GM19240 (cell line): ENCODE measurements around the gene ZFPM1.
"Not testable (repeated sequence)": the region's sequence is repeated elsewhere in the genome, so short reads cannot be mapped to it uniquely, and the experiment has no call there.

Experiments used
- DNase-seq: peaks from one replicate; pipeline ENCODE4 v3.0.0; 2011; ENCODE audit warnings: low spot score; ENCODE audit not compliant: insufficient read length

The ZFPM1 gene

DNA sequence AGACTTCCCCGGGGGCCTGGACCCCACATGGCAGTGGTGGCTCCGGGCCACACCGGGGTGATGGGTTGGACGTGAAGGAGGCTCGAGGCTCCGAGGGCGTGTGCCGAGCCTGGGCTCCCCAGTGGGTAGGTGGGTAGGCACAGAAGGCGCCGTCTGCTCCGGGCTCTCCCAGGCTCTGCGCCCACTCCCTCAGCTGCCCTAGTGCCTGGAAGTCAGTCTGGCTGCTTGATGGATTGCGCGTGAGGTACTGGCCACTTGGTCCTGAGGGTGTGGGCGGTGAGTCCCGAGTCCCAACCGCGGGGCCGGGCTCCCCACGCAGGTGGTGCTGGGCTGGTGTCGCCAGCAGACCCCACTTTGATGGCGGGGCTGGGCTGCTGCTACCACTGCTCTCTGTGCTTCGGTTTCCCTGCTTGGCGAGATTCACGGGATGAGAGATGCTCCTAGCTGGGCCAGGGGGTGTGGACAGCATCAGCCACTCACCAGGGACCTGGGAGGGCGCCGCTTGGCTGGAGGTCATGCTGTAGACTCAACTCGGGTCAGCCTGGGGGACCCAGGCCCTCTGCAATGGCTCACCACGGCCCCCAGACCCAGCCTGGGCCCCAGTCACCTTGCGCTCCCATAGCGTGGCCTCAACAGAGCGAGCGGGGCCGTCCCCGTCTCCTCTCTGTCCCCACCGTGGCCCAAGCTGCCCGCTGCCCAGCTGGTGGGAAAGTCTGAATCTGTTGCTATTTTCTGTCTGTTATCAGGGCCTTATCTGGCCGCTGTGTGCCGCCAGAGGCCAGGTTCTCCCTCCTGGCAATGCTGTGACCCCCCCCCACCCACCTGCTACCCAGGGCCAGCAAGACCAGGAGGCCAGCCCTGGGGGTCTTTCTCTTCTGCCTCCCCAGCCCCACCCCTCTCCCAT is 26.1 kb downstream of the ZFPM1 start:
- DNase-seq = no peak

DNA sequence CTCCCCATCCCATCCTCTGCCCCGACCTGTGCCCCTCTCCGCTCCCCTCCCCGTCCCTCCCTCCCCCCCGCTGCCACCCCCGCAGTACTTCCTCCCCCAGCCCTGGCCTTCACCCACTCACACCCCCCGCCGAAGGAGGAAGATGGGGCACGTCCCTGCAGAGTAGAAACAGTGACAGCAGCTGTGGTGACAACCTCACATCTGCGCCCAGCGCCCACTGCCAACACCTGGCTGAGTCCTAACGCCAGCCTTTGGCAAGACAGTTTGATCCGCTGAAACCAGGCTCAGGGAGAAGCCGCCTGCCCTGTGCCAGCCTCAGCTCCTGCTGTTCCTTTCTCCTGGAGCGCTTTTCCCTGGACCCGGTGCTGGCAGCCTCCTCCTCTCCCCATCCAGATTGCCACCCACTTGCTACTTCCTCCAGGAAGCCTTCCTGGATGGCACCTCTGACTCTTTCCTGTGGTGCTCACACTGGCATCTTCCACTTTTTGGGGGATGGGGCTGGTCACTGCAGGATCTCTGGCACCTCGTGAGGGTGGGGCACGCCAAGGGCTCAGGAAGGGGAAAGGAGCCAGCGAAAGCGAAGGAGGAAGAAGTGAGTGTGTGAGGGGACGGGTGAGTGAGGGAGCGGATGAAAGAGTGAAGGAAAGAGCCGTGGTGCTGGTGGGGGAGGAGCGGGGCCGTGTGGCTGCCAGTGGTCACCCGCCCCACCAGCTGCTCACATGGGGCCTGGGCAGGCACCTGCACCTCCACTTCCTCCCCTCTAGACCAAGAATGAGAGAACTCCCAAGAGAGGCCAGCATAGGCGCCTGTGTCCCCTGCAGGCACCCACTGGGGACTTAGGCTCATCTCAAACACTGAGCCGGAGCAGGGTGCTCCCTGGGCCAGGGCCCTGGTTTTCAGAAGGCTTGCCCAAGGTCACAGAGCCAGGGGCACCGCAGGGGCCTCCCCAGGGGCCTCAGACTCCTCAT is 27.0 kb downstream of the ZFPM1 start:
- no peak for DNase-seq

DNA sequence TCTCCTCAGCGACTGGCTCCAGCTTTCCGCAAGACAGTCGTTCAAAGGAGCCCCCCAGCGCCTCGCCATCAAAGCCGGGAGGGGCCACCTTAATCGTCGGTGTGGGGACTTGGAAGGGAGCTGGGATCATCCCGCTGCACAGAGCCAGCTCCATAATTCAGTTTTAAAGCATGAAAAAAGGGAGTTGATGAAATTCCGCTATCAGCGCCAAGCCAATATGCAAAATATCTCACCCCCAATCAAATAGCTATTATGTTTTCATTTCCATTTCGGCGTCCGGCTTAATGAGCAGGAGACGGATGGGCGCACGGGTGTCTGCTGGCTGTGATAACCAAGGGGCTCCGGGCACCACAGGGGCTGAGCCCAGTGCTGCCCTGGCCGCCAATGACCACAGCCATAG is 27.7 kb downstream of the ZFPM1 start:
- no peak for DNase-seq

DNA sequence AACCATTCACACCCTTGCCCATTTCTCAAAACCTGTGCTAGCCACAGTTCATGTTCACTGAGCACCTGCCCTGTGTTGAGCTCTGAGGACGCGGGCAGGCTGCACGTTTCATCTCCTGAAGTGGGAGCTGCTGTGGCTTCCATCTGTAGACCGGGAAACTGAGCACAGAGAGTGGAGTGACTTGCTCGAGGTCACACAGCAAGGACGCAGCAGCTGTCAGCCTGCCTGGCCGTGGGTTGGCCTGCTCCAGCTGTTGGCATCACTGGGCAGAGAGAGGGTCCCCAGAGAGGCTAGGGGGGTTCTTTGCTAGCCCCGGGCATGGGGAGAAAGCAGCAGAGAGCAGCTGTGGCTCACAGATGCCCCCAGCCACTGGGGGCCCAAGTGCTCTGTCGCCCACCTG is 28.8 kb downstream of the ZFPM1 start:
- no peak for DNase-seq

DNA sequence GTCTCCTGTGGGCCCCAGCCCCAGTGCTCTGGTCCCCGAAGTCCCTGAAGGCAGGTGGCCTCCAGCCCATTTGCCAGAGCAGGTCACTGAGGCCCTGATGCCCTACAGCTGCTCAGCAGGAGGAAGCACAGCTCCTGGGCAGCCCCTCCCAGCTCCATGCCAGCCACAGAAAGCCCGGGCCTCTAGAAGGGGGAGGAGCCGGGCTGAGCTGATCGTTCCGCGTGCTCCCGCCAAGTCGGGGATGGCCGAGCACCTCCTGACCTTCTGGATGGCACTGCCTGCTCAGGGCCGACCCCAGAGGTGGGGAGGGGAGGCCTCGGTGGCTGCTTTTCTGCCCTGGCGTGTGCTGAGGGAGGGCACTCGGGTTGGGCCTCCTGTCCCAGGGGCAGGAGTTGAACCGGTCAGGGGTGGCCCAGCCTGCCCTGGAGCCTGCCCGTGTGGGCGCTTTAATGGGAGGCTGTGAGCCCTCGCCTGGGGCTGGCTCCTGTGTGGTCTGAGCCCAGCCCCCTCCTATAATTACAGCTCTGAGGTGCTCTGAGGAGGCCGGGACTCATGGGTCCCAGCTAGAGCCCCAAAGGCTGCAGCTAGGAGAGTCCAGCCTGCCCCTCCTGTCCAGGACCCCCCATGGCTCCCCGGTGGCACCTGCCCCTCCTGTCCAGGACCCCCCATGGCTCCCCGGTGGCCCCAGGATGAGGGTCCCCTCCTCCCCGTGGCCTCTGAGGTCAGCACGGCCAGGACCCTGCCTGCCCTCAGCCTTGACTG is 29.7 kb downstream of the ZFPM1 start:
- no peak for DNase-seq

DNA sequence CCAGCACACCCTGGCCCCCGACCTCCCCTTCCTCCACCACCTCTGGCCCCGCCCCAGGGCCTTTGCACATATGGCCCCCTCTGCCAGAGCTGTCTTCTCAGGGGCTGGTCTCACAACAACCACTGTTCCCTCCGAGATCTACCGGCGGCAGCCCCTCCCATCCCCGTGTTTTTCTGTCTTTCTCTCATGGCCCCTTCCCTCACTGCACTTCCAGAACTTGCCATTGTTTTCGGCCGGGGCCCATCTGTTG is 30.2 kb downstream of the ZFPM1 start:
- DNase-seq = no peak

DNA sequence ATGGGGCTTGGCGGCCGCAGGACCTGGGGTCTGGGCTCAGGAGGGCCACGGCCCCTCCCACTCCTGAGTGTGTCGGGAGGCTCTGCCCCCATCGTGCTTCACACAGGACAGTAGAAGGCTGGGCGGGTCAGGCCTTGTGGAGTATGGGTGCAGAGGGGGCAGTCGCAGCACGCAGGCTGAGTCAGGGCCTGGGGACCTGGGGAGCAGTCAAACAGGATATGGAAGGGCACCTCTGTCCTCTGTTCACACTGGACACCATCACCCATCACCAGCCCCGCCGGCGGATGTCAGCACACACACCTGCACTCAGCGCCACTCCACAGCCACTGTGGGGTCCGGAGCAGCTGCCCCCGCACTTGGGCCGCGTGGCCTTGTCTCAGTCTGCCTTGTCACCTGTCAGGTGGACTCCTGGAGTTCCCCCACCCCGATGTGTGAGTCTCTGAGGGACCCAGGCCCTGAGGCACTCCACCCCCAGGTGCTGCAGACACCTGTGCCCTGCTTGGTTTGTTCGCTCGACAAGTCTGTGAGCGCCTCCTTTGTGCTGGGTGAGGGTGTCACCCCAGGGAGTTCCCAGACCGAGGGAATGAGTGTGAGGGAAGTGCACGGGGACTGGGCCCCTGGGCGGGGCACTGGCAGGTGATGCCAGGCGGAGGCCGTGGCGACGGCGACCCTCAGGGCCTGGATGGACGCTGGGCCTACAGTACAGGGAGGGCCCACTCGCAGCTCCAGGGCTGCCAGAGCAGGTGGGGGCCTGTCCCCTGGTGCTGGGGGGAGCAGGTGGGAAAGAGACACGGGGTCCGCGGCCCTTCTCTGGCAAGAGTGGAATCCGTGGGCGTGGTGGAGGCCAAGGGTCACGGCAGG is 31.7 kb downstream of the ZFPM1 start:
- DNase-seq = no peak

DNA sequence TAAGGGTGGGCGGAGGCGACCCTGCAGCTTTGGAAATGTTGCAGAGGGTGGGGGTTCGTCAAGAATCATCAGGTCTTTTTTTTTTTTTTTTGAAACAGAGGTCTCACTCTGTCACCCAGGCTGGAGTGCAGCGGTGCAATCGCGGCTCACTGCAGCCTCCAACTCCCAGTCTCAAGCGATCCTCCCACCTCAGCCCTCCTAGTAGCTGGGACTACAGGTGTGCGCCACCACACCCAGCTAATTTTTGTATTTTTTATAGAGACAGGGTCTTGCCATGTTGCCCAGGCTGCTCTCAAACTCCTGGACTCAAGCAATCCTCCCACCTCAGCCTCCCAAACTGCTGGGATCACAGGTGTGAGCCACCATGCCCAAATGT is 32.3 kb downstream of the ZFPM1 start:
- DNase-seq = not testable (repeated sequence)

DNA sequence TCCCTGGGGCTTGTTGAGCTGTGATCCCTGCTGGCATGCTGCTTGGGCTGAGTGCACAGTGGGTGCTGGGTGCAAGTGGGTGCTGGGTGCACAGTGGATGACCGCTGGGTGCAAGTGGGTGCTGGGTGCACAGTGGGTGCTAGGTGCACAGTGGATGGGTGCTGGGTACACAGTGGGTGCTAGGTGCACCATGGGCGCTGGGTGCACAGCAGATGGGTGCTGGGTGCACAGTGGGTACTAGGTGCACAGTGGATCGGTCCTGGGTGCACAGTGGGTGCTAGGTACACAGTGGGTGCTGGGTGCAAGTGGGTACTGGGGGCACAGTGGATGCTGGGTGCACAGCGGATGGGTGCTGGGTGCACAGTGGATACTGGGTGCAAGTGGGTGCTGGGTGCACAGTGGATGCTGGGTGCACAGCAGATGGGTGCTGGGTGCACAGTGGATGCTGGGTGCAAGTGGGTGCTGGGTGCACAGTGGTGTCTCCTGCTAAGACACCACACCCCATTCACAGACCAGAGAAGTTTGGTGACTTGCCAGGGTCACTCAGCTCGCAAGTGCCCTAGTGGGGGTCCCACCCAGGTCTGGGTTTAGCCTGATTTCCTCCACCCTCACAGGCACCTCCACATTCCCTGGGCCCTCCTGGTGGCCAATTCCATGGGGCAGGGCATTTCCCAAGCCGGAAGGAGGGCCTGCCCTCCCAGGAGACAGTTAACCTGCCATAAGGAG is 33.5 kb downstream of the ZFPM1 start:
- no peak for DNase-seq

DNA sequence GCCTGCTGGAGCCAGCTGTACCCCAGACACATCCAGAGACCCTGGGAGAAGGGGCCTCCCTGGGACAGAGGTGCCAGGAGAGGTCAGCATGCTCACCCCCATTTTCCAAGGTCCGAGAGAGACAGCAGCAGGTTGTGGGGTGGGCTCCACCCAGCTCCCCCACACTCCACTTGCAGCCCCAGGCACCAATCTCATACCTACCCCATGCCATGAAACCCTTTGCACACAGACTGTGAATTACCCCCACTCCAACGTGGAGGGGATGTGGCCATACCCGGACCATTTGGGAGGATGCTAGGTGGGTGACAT is 34.0 kb downstream of the ZFPM1 start:
- DNase-seq = no peak

DNA sequence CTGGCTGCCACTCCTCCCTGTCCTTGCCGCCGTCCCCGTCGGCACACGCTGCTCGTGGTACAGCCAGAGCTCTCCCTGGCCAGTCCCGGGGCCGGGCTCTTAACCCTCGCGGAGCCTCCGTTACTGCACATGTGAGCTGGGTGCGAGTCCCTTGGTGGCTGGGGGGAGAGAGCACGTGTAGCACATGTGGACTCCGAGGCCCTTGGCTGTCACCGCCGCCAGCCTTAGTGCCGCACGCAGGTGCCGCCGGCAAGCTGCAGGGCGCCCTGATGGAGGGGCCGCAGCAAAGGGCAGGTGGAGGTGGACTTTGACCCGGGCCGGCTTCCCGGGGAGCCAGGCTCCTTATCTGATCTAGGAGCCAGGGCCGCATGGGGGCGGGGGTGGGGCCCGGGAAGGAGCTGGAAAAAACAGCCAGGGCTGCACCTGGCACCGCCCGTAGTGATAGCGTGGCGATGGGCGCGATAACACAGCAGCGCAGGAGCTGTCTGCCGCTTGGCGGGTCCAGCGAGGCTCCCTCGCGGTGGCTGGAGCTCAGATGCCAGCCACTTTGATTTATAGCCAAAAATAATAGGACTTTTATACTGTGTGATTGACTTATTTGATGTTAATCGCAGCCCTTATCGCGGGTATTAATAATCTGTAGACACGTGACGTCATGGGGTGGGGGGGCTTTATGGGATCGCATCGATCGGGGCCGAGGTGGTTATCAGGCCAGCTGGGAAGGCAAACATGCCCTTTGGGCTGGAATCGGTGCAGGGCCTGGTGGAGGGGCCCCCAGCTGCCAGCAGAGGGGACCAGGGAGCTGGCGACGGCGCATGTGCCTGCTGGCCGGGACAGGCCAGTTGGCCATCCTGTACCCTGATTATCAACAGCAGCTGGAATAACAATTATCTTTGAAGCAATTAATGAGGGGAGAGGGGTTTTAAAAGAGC is 35.1 kb downstream of the ZFPM1 start:
- no peak for DNase-seq

DNA sequence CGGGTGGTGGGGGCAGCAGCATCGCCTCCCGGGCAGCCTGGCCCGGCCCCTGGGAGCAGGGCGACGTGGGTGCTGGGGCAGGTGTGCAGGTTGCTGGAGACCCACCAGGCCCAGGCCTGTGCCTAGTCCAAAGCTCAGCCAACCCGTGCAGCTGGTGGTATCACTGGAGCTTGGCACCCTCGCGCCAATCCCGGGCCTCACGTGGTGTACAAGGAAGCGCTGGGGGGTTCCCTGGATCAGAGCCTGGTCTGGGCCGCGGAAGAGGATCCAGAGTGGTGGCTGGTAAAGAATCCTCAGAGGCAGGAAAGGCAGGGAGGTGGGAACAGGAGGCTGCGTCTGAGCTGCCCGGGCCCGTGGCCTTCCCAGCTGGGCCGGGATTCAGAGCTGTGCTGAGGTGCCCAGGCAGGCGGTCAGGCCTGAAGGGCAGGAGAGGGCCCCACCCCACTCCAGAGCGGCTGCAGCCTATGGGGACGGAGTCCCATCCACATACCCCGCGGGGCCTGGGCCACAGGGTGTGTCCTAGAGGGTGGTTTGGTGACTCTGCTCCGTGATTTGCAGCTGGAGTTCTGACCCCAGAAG is 36.2 kb downstream of the ZFPM1 start:
- no peak for DNase-seq

DNA sequence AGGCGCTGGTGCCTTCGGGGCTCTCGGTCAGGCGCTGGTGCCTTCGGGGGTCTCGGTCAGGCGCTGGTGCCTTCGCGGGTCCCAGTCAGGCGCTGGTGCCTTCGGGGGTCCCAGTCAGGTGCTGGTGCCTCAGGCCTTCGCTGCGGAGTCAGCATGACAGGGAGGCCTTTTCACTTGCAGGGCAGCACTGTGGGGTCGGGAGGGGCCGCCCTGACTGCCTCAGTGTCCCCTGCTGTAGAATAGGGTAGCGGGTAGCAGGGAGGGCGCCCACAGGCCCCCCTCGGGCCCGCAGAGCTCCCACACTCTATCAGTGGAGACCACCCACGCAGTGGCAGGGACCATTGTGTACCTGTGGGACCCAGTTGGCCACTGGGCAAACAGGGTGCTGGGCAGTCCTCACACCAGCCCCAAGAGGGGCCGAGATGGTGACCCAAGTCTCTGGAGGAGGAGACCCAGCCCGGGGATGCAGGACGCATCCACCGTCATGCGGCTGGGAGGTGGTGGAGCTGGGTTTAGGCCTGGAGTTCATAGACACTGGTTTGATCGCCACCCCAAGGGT is 38.0 kb downstream of the ZFPM1 start:
- no peak for DNase-seq

DNA sequence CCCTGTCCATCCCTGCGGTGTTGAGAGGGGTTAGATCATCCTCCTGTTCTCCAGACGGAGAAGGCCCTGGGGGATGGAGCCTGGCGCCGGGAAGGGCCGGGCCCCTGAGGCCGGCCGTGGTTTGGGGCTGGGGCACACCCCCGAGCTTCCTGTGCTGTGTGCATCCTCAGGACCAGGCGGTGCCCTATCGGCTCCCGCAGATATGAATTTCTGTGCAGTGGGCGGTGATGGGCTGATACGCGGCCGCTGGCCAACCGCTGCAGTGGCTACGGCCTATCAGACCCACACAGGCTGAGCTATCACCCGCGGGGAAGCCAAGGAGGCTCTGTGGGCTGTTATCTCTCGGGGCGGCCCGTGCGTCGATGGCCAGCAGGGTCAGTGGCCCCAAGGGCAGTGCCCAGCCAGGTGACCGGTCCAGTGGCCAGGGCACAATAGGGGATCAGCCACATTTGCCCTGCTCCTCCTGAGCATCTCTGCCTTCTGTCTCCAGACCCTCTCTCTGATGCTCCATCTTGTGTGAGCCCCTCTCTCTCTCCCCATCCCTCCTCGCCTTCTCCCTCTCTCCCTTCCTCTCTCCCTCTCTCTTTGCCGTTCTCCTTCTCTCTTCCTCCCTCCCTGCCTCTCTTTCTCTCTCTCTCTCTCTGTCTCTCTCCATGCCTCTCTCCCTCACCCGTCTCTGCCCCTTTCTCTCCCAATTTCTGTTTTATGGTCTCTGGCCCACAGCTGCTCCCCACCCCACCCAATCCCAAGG is 38.7 kb downstream of the ZFPM1 start:
- DNase-seq = no peak

DNA sequence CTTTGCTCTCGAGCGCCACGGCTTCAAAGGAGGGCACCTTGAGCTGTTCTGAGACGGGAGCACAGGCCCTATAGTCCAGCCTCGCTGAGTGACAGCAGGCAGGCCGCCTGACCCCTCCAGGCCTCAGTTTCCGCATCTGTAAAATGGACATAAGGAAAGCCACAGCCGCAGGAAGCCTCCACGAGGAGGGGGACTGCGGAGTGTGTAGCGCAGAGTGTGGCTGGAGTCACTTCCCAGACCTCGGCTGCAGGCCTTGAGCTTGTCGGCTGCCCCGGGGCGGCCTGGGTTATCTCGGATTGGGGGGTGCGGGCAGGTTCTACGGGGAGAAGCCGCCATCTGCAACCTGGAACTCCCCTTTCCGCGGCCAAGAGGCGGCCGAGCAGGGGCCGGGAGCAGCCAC is 40.8 kb downstream of the ZFPM1 start:
- no peak for DNase-seq

DNA sequence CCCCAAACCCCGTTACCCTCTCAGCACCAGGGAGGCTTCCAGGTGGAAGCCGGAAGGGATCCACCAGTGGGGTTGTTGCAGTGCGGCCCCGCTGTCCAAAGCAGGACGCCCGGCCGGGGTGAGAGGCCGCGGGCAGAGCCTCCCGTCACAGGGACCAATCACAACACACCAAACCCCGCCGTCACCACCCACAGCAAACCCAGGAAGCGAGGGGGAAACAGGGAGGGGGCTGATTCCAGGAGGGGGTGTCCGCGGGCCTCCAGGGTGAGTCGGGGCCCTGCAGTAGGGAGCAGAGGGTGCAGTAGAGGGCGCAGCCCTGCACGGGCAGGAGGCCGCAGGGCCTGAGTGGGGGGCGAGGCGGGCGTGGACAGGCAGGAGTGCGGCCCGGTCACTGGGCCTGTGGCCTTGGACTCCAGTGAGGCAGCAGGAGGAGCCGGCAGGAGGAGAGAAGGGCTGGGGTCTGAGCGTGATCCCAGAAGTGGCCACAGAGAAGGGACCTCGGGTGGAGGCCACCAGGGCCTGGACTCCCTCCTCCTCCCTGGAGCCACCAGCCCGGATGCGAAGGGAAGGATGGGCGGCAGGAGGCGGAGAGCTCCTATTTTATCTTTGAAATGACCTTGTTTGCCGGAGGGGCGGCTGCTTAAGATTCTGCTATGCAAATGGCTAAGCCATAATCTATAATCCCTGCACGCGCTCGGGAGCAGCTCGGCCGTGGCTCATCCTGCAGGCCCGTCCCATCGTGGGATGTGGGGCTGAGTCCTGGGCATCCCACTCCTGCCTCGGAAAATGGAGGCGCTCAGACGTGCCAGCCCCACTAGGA is 41.5 kb downstream of the ZFPM1 start:
- no peak for DNase-seq

DNA sequence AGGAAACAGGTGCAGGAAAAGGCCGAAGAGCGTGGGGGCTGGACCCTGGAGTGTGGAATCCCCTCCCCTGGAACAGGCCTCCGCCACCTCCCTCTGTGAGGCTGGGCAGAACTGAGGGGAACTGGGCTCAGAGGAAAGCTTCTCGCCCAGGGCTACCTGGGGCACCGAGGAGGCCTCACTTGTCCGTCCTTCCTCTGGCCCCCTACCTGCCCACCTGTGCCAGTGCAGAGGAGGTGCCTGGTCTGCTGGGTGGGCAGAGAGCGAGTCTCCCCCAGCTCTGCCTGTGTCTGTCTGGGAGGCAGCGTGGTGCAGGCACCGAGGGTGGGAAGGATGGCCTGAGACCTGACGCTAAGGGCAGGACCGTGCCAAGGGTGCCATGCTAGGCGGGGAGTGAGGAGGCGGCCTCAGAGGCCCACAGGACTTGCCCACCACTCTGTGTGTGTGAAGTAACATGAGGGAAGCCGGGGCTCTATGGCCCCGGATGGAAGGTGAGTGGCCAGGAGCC is 42.2 kb downstream of the ZFPM1 start:
- DNase-seq = no peak
